Dendritic cell treated with granulocyte-macrophage colony-stimulating factor and Interleukin-4, amounts not matched to agents 40 ng/mL and 50 ng/mL, for 4 days (primary cell): ENCODE results near the gene PHB1.
"Not testable (repeated sequence)": the region's sequence is repeated elsewhere in the genome, so short reads cannot be mapped to it uniquely, and the experiment has no call there.

ENCODE experiments used
- H3K27ac Mint-ChIP-seq: one replicate; pipeline ENCODE4 v1.8.0; 2022; ENCODE audit warnings: mild to moderate bottlenecking, mixed read lengths
- H3K27me3 Mint-ChIP-seq: one replicate; pipeline ENCODE4 v1.8.0; 2022; ENCODE audit warnings: mild to moderate bottlenecking, mixed read lengths
- H3K36me3 Mint-ChIP-seq: one replicate; pipeline ENCODE4 v1.8.0; 2022; ENCODE audit warnings: low read depth, mixed read lengths
- H3K4me1 Mint-ChIP-seq: one replicate; pipeline ENCODE4 v1.8.0; 2022; ENCODE audit warnings: low read depth, mixed read lengths
- H3K4me3 Mint-ChIP-seq: one replicate; pipeline ENCODE4 v1.8.0; 2022; ENCODE audit warnings: mild to moderate bottlenecking, moderate library complexity, mixed read lengths
- H3K9me3 Mint-ChIP-seq: one replicate; pipeline ENCODE4 v1.8.0; 2022; ENCODE audit warnings: mixed read lengths
- intact Hi-C: fragments of 100-400 bp; cut with micrococcal nuclease; formaldehyde crosslinking; loops from one replicate; pipeline ENCODE4 v1.15.0; 2022

Gene PHB1

GRCh38 chr17:49434821-49435670 lies 20.4 kb upstream of the PHB1 start:
- peaks cover 52% of the 10 kb centered on the region for H3K27me3 Mint-ChIP-seq
- no peak overlapping the region for H3K4me3 Mint-ChIP-seq
- peaks cover 16% of the 10 kb centered on the region for H3K4me1 Mint-ChIP-seq
- no peak overlapping the region for H3K27ac Mint-ChIP-seq
- intact Hi-C loops, result loop anchor here (2.0 kb wide), 1 partner anchor 114 kb away; no protein-coding TSS in a partner anchor
- no peaks in the 10 kb centered on the region for H3K9me3 Mint-ChIP-seq
- H3K36me3 Mint-ChIP-seq, result no peaks in the 10 kb centered on the region

GRCh38 chr17:49433000-49433694 lies 18.5 kb upstream of the PHB1 start:
- H3K27ac Mint-ChIP-seq, result no peak overlapping the region
- intact Hi-C loops, result no loop called here
- H3K9me3 Mint-ChIP-seq, result no peaks in the 10 kb centered on the region
- no peak overlapping the region for H3K4me3 Mint-ChIP-seq
- H3K27me3 Mint-ChIP-seq, result peaks cover 39% of the 10 kb centered on the region
- H3K36me3 Mint-ChIP-seq, result no peaks in the 10 kb centered on the region
- peaks cover under 1% of the 10 kb centered on the region for H3K4me1 Mint-ChIP-seq

DNA sequence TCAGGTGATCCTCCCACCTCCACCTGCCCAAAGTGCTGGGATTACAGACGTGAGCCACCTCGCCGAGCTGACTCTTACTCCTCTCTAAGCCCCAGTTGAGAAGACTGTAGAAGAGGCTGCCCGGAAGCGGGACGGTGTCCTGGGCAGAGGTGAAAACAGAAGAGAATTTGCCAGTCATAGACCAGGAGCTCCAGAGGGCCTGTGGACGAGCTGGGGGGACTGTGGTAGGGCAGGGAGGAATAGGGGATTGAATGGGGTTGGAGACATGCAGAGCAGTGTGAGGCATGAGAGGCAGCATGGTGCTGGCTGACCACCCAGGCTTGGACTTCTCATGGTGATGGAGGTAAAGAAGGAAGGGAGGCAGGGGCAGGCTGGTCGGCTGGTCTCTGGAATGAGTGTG lies 17.1 kb upstream of the PHB1 start:
- intact Hi-C loops, result no loop called here
- Mint-ChIP-seq H3K4me3 (no peak overlapping the region), H3K36me3 (no peaks in the 10 kb centered on the region), H3K27me3 (peaks cover 34% of the 10 kb centered on the region), H3K9me3 (no peaks in the 10 kb centered on the region), H3K4me1 (no peaks in the 10 kb centered on the region), H3K27ac (no peak overlapping the region)

- H3K9me3 Mint-ChIP-seq, result peaks cover 10% of the 10 kb centered on the region
- no peaks in the 10 kb centered on the region for H3K4me1 Mint-ChIP-seq
- H3K27me3 Mint-ChIP-seq, result peaks cover 27% of the 10 kb centered on the region
- H3K4me3 Mint-ChIP-seq, result no peak overlapping the region
- no peak overlapping the region for H3K27ac Mint-ChIP-seq
- intact Hi-C loops, result no loop called here
- no peaks in the 10 kb centered on the region for H3K36me3 Mint-ChIP-seq
Measured at GRCh38 chr17:49425004-49425286, 10.3 kb upstream of the PHB1 start.

DNA sequence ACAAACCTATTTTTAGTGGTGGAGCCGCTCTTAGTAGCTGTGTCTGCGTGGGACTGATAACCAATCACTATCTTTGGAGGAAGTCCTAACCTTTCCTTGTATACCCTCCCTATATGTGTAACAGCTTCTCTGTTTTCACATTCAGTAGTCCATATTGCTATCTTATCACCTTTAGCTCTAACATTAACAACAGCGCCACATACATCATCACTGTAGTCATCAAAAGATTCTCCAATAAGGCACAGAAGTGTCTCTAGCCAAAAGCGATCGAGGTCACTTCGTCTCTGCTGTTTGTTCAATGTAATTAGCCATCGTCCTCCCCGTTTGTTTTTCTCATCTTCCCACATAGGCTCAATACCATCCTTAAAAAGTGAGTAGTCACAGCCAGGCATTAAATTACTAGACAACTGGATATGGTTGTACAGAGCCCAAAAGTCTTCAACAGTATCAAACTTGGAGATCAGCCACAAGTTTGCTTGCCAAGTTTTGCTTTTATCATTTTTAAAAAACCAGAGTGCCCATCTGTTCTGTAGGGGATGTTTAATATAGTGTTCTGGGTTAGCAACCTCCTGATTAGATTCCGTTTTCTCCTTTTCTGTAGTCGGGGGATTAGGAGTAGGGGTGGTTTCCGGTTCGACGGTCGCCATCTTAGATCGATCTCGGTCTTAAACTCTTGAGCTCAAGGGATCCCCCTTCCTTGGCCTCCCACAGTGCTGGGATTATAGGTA lies 9.8 kb upstream of the PHB1 start:
- H3K4me1 Mint-ChIP-seq, intact Hi-C loops, H3K36me3 Mint-ChIP-seq, H3K9me3 Mint-ChIP-seq, H3K4me3 Mint-ChIP-seq, H3K27ac Mint-ChIP-seq: not testable (repeated sequence)
- H3K27me3 Mint-ChIP-seq, result peaks cover 25% of the 10 kb centered on the region

- no peak overlapping the region for H3K27ac Mint-ChIP-seq
- no peaks in the 10 kb centered on the region for H3K36me3 Mint-ChIP-seq
- peaks cover 20% of the 10 kb centered on the region for H3K27me3 Mint-ChIP-seq
- H3K4me3 Mint-ChIP-seq, result no peak overlapping the region
- intact Hi-C loops, result no loop called here
- no peaks in the 10 kb centered on the region for H3K4me1 Mint-ChIP-seq
- H3K9me3 Mint-ChIP-seq, result peaks cover 10% of the 10 kb centered on the region
Measured at GRCh38 chr17:49422714-49423113, 8.0 kb upstream of the PHB1 start.

GRCh38 chr17:49419761-49420160 lies 5.1 kb upstream of the PHB1 start:
- H3K27ac Mint-ChIP-seq, intact Hi-C loops, H3K36me3 Mint-ChIP-seq, H3K4me3 Mint-ChIP-seq, H3K9me3 Mint-ChIP-seq: not testable (repeated sequence)
- H3K4me1 Mint-ChIP-seq, result peaks cover 10% of the 10 kb centered on the region
- H3K27me3 Mint-ChIP-seq, result peaks cover 14% of the 10 kb centered on the region

DNA sequence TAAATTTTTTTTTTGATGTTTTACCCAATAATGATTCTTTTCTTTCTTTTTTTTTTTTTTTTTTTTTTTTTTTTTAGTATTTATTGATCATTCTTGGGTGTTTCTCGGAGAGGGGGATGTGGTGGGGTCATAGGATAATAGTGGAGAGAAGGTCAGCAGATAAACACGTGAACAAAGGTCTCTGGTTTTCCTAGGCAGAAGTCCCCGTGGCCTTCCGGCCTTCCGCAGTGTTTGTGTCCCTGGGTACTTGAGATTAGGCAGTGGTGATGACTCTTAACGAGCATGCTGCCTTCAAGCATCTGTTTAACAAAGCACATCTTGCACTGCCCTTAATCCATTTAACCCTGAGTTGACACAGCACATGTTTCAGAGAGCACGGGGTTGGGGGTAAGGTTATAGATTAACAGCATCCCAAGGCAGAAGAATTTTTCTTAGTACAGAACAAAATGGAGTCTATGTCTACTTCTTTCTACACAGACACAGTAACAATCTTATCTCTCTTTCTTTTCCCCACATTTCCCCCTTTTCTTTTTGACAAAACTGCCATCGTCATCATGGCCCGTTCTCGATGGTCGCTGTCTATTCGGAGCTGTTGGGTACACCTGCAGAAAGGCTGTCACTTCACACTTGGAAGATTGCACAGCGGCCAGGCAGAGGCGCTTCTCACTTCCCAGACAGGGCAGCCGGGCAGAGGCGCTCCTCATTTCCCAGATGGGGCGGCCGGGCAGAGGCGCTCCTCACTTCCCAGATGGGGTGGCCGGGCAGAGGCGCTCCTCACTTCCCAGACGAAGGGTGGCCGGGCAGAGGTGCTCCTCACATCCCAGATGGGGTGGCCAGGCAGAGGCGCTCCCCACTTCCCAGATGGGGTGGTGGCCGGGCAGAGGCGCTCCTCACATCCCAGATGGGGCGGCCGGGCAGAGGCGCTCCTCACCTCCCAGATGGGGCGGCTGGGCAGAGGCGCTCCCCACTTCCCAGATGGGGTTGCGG lies 4.4 kb upstream of the PHB1 start:
- H3K27ac Mint-ChIP-seq, H3K4me3 Mint-ChIP-seq, H3K27me3 Mint-ChIP-seq, H3K9me3 Mint-ChIP-seq, intact Hi-C loops, H3K36me3 Mint-ChIP-seq: not testable (repeated sequence)
- H3K4me1 Mint-ChIP-seq, result peaks cover 14% of the 10 kb centered on the region

GRCh38 chr17:49414271-49414621 lies 436 bp downstream of the PHB1 start:
- H3K4me3 Mint-ChIP-seq, result peak overlapping the region; percentile 97
- peak overlapping the region; percentile 80 for H3K27ac Mint-ChIP-seq
- H3K4me1 Mint-ChIP-seq, result peaks cover 16% of the 10 kb centered on the region
- H3K9me3 Mint-ChIP-seq, result no peaks in the 10 kb centered on the region
- H3K36me3 Mint-ChIP-seq, result peaks cover 46% of the 10 kb centered on the region
- intact Hi-C loops, result no loop called here
- H3K27me3 Mint-ChIP-seq, result peaks cover 9% of the 10 kb centered on the region

DNA sequence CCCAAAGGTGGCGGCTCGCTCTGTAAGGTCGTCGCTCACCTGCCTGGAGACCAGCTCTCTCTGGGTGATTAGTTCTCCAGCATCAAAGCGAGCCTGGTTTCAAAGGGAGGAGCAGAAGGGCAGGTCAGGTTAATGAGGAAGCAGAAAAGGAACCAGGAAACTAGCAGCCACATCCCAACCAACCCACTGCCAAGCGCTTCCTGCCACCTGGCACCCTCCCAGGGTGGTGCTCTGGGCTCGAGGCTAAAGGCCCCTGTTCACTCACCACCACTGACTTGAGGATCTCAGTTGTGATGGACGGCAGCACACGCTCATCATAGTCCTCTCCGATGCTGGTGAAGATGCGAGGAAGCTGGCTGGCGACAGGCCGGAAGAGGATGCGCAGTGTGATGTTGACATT lies 5.6 kb downstream of the PHB1 start:
- H3K36me3 Mint-ChIP-seq, result peaks cover 91% of the 10 kb centered on the region
- no peaks in the 10 kb centered on the region for H3K9me3 Mint-ChIP-seq
- no peaks in the 10 kb centered on the region for H3K27me3 Mint-ChIP-seq
- peaks cover 25% of the 10 kb centered on the region for H3K4me1 Mint-ChIP-seq
- no peak overlapping the region for H3K27ac Mint-ChIP-seq
- intact Hi-C loops, result no loop called here
- H3K4me3 Mint-ChIP-seq, result no peak overlapping the region

GRCh38 chr17:49407981-49408501 lies 6.6 kb downstream of the PHB1 start:
- no peak overlapping the region for H3K4me3 Mint-ChIP-seq
- peaks cover 30% of the 10 kb centered on the region for H3K4me1 Mint-ChIP-seq
- no peak overlapping the region for H3K27ac Mint-ChIP-seq
- H3K9me3 Mint-ChIP-seq, result no peaks in the 10 kb centered on the region
- intact Hi-C loops, result loop anchor here (1.0 kb wide), 1 partner anchor 148 kb away; no protein-coding TSS in a partner anchor
- H3K36me3 Mint-ChIP-seq, result peaks cover 100% of the 10 kb centered on the region
- H3K27me3 Mint-ChIP-seq, result no peaks in the 10 kb centered on the region

- intact Hi-C loops, result no loop called here
- H3K4me3 Mint-ChIP-seq, result no peak overlapping the region
- no peak overlapping the region for H3K27ac Mint-ChIP-seq
- peaks cover 30% of the 10 kb centered on the region for H3K4me1 Mint-ChIP-seq
- H3K27me3 Mint-ChIP-seq, result no peaks in the 10 kb centered on the region
- no peaks in the 10 kb centered on the region for H3K9me3 Mint-ChIP-seq
- H3K36me3 Mint-ChIP-seq, result peaks cover 99% of the 10 kb centered on the region
Measured at GRCh38 chr17:49407086-49407485, 7.6 kb downstream of the PHB1 start.

DNA sequence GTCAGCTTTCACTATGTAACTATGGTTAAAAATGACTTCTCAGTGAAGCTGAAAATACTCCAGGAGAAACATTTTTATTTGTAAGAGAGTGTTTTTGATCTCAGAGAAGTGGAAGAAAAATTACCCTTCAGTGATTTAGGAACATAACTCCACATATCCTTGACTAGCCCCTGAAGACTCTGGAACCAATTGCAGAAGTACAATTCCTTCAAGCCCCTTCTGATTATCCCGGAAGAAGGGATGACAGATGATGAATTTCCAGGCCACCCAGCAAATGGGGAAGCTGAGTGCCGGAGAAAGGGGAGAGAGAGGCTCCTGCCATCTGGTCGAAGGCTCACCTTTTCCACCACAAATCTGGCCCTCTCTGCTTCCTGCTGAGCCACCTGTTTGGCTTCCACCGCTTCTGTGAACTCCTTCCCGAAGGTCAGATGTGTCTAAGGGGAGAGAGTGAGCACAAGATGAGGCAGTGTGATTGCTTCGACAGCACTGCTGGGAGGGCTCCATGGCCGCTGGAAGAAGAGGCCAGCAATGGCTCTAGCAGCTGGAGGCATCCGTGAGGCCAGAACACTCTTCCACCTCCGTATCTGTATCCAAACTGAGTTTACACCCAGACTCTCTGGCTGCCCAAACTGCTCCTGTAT lies 8.1 kb downstream of the PHB1 start:
- H3K27ac Mint-ChIP-seq, result no peak overlapping the region
- intact Hi-C loops, result no loop called here
- no peaks in the 10 kb centered on the region for H3K9me3 Mint-ChIP-seq
- no peak overlapping the region for H3K4me3 Mint-ChIP-seq
- peaks cover 93% of the 10 kb centered on the region for H3K36me3 Mint-ChIP-seq
- H3K4me1 Mint-ChIP-seq, result peaks cover 35% of the 10 kb centered on the region
- H3K27me3 Mint-ChIP-seq, result no peaks in the 10 kb centered on the region
